Fibroblast of skin of right biceps (primary cell): ENCODE data around the gene CERS4.
A peak's percentile ranks its signal among the peaks of the same experiment; 100 is the strongest.
"Not testable (repeated sequence)": the region's sequence is repeated elsewhere in the genome, so short reads cannot be mapped to it uniquely, and the experiment has no call there.

ENCODE experiments used
- DNase-seq: peaks from one replicate; pipeline ENCODE4 v3.0.0-alpha.2; 2013

The CERS4 gene, protein sequence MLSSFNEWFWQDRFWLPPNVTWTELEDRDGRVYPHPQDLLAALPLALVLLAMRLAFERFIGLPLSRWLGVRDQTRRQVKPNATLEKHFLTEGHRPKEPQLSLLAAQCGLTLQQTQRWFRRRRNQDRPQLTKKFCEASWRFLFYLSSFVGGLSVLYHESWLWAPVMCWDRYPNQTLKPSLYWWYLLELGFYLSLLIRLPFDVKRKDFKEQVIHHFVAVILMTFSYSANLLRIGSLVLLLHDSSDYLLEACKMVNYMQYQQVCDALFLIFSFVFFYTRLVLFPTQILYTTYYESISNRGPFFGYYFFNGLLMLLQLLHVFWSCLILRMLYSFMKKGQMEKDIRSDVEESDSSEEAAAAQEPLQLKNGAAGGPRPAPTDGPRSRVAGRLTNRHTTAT

DNA sequence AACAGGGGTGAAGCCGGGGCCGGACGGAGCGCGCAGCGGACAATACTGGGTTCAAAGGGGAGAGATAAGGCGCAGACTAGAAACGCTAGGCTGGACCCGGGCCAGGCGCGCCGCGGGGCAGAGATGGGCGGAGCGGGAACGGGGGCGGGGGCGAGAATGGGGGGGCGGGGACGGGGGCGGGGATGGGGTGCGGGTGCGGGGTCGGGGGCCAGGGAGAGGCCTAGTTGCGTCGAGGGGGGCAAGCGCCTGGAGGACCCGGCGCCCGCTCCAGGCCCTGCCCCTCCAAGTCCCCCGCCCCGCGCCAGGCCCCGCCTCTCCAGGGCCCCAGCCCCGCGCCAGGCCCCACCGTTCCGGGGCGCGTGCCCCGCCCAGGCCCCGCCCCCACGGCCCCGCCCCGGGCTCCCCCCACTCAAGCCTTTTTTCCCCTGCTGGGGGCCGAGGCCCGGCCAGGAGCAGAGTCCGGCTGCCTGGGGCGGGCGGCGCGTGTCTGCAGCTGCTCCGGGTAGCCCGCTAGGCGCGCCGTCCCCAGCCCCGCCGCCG, at the start of gene CERS4:
Gene CERS4, plus strand, starts transcription at position 449 of the 540 bp plus-strand sequence. CDS start 41,707 bp downstream, outside the sequence.
- DNase-seq: peak; percentile 50

DNA sequence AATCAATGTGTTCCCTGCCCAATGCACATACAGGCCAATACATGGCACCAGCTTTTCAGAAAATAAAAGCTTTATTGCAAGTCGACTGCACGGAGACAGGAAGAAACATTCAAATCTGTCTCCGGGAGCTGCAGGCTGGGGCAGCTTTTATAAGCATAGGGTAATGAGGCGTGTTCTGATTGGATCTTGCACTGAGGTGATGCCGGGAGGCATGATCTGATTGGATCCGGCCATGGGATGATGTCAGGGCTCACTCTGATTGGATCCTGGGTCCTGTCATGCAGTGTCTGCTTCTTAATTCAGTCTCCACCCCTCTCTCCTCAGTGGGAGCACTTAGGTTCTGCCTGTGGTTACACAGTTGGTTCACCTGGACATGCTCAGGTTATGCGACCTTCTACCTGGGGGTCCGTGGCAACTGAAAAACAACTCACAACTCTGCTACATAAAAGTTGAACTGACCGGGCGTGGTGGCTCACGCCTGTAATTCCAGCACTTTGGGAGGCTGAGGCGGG, 48.0 kb upstream of the CERS4 start:
- peak; percentile 34 for DNase-seq

DNA sequence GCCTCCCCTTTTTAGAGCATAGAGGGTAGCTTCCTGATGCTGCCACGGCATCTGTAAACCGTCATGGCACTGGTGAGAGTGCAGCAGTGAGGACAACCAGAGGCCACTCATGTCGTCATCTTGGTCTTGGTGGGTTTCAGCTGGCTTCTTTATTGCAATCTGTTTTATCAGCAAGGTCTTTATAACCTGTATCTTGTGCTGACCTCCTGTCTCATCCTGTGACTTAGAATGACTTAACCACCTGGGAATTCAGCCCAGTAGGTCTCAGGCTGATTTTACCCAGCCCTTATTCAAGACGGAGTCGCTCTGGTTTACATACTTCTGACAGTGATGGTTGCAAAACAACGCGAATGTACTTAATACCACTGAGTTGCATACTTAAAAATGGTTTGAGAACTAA, 45.4 kb upstream of the CERS4 start:
- no peak for DNase-seq

DNA sequence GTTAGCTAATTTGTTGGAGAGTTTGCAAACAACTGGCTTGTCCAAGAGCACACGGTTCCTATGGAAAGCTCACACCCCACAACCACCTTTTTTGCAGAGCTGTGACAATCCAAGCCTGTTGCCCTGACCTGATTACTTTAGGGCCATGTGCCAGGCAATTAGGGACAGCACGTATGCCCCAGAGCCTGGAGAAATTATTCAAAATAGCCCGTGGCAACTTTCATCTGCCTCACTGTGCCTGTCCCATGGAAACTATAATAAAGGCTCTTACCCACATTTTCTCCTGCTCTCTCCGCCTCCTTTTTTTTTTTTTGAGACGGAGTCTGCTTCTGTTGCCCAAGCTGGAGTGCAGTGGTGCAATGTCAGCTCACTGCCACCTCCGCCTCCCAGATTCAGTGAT, 41.2 kb upstream of the CERS4 start:
- no peak for DNase-seq

DNA sequence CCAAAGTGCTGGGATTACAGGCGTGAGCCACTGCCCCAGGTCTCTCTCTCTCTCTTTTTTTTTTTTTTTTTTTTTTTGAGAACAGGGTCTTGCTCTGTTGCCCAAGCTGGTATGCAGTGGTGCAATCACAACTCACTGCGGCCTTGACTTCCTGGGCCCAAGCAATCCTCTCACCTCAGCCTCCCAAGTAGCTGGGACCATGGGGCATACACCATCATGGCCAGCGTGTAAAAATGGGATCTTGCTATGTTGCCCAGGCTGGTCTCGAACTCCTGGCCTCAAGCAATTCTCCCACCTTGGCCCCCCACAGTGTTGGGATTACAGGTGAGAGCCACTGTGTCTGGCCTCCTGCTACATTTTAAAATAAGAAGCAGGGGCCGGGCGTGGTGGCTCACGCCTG, 40.6 kb upstream of the CERS4 start:
- no peak for DNase-seq

DNA sequence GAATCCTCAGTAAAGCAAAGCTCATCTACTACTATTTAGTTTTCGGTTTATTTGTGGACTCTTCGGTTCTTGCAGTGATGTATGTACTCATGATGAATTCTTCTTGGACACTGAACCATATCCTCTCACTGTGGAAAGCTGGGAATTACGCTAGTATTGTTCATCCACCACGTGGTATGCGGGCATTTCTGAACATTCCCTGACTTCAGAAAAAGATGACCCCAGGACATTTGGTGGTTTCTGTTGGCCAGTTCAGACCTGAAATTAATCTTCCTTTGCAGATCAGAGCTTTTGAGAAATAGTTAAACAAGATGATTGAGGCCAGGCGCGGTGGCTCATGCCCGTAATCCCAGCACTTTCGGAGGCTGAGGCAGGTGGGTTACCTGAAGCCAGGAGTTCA, 34.5 kb upstream of the CERS4 start:
- DNase-seq: no peak

DNA sequence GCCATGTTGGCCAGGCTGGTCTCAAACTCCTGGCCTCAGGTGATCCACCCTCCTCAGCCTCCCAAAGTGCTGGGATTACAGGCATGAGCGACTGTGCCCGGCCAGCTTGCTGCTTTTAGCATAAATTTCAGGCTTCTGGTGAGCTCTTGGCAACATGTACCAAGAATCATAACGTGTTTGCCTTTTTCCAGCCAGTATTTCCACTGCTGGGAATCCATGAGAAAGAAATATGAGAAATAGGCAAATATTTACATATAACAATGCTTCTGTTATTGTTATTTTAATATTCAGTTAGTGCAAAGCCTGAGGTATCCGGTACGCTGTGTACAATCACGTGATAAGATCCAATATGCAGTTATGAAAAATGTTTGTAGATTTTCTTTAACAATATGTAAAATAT, 29.2 kb upstream of the CERS4 start:
- no peak for DNase-seq

DNA sequence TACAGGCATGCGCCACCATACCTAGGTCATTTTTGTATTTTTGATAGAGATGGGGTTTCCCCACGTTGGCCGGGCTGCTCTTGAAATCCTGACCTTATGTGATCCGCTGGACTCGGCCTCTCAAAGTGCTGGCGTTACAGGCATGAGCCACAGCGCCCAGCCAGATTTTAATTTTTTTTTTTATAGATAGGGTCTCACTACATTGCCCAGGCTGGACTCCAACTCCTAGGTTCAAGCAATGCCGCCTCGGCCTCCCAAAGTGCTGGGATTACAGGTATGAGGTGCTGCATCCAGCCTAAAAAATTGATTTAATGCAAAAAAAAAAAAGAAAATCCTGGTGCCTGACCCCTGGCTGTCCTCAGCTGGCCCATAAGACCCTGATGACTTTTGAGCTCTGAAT, 24.9 kb upstream of the CERS4 start:
- DNase-seq: no peak

DNA sequence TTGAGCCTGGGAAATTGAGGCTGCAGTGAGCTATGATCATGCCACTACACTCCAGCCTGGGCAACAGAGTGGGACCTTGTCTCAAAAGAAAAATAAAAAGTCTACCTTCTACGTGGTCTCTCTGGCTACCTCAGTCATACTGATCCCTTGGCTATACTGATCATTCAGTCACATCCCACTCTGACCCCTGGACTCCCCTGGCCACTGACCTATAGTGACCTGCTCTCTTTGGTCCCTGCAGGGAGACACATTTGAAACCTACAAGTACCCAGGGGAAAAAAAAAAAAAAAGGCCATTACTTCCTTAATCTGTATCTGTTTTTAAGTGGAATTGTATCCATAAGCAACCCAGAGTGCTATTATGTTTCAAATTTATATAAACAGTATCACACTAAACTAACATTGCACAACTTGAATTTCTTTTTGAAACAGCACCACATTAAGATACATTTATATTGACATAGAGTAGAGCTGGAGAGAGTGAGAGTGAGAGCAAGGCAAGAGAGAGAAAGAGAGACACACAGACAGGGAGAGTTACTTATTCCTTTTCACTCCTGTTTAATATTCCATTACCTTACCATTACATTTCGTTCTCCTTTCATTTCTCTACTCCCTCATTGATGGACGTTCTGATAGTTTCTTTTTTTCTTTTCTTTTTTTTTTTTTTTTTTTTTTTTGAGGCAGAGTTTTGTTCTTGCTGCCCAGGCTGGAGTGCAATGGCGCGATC, 23.7 kb upstream of the CERS4 start:
- DNase-seq: no peak

DNA sequence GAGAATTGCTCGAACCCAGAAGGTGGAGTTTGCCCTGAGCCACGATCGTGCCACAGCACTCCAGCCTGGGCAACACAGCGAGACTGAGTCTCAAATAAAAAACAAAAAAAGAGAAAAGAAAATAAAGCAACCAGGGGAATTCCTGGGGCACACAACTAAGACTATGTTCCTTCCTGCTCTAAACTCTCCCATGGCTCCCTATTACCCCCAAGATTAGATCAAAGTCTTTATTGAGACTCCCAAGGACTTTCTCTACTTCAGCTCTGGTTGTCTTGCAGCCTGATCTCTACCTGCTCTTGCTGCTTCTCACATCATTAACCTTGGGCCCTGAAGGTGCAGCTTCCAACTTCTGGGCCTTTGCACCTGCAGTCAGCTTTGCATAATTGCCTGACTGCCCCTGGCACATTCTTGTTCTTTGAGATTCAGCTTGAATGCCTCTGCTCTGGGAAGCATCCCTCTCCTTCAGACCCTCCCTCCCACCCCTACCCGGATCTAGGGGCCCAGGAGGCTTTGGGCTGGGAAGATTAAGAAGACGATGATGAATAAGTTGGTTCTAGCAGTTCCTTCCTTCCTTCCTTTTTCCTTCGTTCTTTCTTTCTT, 16.8 kb upstream of the CERS4 start:
- no peak for DNase-seq

DNA sequence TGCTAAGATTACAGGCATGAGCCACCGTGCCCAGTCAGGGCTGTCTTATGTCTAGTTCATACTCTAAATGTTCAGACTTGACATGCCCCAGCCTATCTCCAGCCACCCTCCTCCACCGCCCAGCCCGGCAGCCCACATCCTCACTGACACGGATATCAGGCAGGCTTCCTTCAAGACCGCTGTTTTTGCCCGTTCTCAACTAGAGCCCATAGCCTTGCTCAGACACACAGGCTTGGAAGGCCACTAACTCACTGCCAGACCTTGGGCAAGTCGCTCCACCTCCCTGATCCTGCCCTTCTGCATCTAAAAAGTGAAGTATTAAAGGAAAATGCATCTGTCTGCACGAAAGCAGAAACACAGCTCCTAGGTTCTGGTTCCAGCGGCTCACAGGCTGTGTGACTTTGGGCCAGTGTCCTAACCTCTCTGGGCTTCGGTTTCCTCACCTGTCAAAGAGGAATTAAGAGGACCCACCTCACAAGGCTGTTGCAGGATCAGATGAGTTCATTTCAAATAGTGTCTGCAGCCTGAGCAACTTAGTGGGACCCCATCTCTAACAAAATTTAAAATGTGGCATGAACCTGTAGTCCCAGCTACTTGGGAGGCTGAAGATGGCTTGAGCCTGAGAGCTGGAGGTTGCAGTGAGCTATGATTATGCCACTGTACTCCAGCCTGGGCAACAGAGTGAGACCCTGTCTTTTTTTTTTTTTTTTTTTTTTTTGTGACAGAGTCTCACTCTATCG, 14.5 kb upstream of the CERS4 start:
- DNase-seq: no peak

DNA sequence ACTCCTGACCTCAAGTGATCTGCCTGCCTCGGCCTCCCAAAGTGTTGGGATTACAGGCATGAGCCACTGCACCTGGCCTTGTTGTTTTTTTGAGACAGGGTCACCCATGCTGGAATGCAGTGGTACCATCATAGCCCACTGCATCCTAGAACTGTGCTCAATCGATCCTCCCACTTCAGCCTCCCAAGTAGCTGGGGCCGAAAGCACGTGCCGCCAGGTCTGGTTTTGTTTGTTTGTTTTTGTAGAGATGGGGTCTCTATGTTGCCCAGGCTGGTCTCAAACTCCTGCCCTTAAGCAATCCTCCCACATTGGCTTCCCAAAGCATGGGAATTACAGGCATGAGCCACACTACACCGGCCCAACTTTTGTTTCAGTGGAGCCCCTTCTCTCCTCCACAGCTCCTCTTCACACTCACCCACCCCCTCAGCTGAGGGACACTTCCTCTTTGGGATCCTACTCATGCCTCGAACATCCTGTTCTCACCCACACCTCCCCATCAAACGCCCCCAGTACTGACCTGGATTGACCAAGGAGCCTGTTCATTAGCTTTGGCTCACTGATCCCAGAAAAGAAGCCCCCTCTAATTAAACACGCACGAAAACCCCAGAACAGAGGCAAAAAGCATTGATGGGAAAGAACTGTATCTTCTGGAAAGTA, 12.8 kb upstream of the CERS4 start:
- DNase-seq: no peak

DNA sequence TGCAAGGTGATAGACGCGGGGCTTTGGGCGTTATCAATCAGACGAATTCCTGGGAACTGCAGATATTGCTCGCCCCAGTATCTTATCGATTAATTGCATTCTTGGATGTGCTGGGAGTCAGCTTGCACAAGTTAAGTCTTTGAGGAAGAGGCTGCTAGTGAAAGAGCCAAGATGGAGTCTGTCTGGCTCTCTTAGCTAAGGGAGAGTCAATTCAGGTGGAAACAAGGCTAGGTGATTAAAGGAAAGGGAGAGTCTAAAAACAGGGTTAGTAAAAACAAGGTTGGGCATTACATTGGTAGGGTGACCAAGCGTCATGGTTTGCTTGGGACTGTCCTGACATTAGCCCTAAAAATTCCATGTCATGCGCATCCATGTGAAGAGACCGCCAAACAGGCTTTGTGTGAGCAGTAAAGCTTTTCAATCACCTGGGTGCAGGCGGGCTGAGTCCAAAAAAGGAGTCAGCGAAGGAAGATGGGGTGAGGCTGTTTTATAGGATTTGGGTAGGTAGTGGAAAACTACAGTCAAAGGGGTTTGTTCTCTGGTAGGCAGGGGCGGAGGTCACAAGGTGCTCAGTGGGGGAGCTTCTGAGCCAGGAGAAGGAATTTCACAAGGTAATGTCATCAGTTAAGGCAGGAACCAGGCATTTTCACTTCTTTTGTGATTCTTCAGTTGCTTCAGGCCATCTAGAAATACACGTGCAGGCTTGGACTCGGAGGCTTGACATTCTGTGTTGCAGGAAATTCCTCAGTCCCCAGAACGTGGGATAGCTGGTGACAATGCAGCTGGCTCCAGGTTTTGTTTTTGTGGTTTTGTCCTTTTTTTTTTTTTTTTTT, 5.7 kb upstream of the CERS4 start:
- not testable (repeated sequence) for DNase-seq

DNA sequence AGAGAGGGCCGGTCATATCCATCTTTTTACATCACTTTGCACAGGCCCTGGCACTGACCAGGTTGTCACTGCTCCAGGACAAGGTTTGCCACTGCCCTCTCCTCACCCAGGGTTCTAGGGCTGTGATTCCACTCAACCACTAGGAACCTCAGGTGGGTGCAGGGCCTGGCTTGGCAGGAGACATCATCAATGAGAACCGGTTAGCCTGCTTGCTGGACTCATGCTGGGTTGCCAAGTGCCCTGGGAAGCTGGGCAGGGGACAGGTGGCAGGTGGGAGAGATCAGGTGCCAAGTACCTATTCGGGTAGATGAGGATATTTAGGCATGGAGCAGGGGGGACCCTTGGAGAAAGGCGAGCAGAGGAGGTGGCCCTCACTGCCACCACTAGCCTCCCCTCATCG, 4.2 kb upstream of the CERS4 start:
- no peak for DNase-seq

DNA sequence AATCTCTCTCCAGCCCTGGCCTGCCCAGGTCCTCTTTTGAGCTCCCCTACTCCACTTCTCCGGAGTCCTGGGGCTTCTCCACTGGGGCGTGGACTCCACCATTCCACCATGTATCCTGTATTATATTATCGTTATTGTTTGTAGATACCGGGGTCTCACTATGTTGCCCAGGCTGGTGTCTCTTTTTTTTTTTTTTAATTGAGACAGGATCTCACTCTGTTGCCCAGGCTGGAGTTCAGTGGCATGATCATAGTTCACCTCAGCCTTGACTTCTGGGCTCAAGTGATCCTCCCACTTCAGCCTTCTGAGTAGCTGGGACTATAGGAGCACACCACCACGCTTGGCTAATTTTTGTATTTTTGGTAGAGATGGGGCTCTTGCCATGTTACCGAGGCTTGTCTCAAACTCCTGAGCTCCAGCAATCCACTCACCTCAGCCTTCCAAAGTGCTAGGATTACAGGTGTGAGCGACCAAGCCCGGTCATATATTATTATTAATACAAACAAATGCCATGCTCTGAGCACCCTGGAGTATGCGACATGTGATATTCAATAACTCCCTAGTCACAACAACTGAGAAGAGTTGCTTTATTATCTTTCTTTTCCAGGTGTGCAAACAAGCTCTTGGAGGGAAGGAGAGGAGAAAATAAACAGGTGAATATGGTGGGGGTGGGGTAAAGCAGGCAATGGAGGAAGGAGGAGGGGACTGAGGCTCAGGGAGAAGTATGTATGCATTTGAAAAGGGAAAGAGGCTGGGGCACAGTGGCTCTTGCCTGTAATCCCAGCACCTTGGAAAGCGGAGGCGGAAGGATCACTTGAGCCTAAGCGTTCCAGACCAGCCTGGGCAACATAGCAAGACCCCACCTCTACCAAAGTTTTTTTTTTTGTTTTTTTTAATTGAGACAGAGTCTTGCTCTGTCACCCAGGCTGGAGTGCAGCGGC, 2.8 kb upstream of the CERS4 start:
- no peak for DNase-seq

DNA sequence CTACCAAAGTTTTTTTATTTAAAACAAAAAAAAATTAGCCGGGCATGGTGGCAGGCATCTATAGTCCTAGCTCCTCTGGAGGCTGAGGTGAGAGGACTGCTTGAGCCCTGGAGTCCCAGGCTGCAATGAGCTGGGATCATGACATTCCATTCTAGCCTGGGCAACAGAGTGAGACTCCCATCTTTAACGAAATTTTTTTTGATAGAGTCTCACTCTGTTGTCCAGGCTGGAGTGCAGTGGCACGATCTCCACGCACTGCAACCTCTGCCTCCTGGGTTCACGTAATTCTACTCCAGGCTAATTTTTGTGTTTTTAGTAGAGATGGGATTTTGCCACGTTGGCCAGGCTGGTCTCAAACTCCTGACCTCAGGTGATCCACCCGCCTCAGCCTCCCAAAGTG, 1.8 kb upstream of the CERS4 start:
- not testable (repeated sequence) for DNase-seq

DNA sequence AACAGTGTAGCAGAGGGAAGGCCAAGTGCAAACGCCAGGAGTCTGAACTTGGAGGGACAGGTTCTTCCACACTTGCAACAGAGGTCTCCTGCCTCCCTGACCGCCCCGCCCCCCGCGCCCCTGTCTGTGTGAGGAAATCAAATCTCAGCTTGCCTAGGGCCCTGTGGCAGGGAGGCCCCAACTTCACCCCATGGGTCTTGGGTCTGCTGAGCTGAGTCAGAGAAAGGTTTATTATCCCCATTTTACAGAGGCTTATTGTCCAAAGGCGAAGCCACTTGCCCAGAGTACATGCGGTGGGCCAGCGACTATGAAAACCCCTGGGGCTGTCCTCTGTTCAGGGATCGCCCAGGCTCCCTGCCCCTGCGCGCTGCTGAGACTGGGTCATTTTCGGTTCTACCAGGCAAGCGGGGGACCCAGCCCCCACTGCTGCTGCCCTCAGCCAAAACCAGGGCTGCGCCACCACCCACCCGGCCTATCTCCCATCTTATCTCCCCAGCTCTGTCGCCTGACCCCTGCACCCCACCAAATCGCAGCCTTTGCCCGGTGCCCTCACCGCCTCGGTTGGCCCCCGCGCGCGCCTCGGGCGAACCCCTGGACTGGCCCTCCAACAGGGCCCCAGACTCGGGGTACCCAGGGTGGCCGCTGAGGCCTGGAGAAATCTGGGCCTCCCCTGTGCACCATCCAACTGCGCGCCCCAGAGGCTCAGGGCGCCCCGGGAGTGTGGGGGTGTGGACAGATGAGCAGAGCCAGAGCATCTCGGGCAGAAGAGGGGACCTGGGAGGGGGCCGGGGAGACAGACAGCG, 850 bp upstream of the CERS4 start:
- DNase-seq: no peak

DNA sequence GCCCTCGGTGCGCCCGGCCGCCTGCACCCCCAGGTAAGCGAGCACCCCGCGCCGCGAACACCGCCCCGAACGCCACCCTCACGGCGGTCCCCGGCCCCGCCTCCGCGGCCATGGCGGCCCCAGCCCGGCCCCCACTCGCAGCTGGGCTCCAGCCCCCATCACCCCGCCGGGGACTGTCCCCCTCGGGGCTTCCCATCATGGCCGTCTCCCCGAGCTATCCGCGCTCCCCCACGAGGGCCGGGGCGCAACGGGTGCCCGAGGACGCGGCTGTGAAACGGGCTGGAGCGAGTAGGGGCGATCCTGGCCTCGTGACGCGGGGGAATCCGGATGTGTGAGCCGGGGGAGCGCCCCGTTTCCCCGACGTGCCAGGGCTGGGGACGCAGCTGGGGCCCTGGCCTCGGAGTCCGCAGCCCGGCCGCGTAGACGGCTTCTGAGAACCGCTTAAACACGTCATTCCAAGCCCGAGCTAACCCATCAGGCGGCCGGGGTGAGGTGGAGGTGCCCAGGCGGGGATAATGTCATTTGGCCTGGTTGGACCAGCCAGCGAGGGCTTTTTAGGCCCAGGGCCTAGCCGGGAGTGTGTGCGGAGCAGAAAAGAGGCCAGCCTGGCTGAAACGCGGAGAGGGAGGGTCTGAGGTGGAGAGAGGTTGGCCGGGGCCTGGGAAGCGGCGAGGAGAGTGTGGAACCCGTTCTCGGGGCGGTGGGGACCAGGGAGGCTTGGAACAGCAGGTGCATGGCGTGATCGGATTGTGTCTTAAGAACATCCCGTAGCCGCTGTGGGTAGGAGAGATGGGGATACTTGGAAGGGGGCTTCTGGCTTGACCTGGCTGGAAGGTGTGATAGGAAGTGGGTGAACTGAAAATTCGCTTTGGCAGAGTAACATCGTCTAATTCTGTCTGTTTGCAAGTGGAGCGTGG, 550 bp downstream of the CERS4 start:
- DNase-seq: peak; percentile 15
